ENCODE measurements around the gene FAM32A.

Gene FAM32A

DNA sequence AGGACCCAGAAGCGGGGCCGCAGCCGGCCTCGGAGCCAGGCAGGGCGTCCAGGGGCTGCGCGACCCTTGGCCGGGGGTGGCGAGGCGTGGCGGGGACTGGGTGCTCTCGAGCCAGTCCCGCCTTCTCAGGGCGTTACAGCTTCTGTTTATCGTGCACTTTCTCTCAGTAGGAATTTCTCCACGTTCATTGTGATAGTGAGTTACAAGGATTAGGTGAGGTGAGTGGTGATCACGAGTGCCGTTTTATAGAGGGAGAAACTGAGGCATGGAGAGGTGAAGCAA, 13.1 kb downstream of the FAM32A start:
- peak overlapping the region; percentile 99 for H3K4me3 ChIP-seq (ENCODE audit: low read depth, low read length)
- DNase-seq (ENCODE audit: low read depth), result no peak

GRCh38 chr19:16199275-16199932, 14.2 kb downstream of the FAM32A start:
- no peak for DNase-seq (ENCODE audit: low read depth)
- H3K4me3 ChIP-seq (ENCODE audit: low read depth, low read length), result no peak overlapping the region

- no peak for DNase-seq (ENCODE audit: low read depth)
- H3K4me3 ChIP-seq (ENCODE audit: low read depth, low read length), result no peak overlapping the region
Measured at GRCh38 chr19:16200038-16201010, 15.1 kb downstream of the FAM32A start.

GRCh38 chr19:16201011-16201391, 15.8 kb downstream of the FAM32A start:
- no peak for DNase-seq (ENCODE audit: low read depth)
- H3K4me3 ChIP-seq (ENCODE audit: low read depth, low read length), result no peak overlapping the region

- no peak overlapping the region for H3K4me3 ChIP-seq (ENCODE audit: low read depth, low read length)
- DNase-seq (ENCODE audit: low read depth), result no peak
Measured at GRCh38 chr19:16202320-16203255, 17.4 kb downstream of the FAM32A start.

GRCh38 chr19:16203256-16204004, 18.2 kb downstream of the FAM32A start:
- DNase-seq (ENCODE audit: low read depth), result no peak
- H3K4me3 ChIP-seq (ENCODE audit: low read depth, low read length), result no peak overlapping the region

DNA sequence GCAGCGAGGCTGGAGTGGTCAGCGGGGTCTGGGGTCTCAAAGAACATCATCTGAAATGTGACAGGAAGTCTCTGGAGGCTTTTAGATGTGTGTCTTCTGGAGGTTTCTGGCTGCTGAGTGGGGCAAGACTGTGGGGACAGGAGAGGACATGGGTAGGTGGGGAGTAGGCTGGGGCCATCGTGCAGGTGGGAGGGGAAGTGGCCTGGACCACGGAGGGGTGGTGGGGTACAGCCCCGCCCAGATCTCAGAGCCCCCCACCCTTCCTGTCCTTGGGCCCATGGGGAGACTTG, 18.7 kb downstream of the FAM32A start:
- no peak overlapping the region for H3K4me3 ChIP-seq (ENCODE audit: low read depth, low read length)
- no peak for DNase-seq (ENCODE audit: low read depth)

DNA sequence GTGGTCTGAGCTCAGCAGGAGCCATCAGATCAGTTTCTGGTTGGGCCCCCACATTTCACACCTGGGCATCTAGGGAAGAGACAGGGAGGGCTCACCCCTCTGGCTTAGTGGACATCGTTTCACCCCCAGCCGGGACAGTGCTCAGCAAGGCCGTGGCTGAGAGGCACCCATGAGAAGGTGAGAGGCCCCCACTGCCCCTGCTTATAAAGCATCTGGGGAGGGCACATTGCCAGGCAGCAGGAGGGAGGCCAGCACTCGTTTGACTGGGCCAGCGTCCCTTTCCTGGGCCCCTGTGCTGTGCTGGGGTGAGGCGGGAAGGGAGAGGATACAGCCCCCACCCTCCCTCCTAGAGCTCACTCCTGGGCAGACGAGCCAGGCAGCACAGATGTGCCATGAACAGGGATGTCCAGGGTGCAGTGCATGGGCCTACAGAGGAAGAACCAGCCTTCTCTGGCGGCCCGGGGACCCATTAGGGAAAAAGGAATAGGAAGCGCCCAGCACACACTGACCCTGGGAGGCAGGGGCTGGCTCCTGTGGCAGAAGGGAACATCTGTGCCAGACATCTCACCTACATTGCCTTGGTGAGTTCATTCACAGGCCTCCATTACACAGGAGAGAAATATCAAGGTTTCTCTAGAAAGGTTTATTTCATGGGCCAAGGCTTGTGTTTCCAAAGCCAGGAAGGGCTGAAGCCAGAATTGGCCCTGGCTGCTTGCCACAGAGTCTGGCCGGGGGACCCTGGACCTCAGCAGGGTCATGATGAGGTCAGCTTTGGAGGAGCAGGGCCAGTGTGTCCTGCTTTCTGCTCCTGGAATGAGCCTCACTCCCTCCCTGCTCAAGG, 20.2 kb downstream of the FAM32A start:
- DNase-seq (ENCODE audit: low read depth), result no peak
- H3K4me3 ChIP-seq (ENCODE audit: low read depth, low read length), result no peak overlapping the region

DNA sequence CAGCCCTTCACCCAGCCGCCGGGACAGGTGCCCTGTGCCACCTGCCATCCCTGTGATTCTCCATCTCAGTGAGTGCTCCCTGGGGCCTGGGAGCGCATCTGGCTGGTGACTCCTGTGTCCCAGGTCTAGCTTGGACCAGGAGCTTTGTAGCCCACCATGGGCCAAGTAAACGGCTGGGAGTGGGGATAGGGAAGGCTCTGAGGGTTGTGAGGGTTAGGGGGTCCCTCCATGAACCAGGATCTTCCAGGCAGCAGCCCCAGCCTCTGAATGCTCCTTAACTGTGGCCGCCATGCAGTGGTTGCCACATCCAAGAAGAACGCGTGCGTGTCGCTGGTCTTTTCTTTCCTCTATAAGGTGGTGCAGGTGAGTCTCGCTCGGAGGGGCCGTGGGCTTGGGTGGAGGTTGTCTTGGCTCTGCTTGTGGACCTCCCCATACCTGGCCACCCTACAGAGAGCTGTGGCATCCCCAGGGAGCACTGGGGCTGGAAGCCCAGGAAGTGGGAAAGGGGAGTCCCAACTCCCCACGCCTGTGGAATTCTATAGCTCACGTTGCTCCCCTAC, 20.9 kb downstream of the FAM32A start:
- no peak overlapping the region for H3K4me3 ChIP-seq (ENCODE audit: low read depth, low read length)
- DNase-seq (ENCODE audit: low read depth), result no peak

DNA sequence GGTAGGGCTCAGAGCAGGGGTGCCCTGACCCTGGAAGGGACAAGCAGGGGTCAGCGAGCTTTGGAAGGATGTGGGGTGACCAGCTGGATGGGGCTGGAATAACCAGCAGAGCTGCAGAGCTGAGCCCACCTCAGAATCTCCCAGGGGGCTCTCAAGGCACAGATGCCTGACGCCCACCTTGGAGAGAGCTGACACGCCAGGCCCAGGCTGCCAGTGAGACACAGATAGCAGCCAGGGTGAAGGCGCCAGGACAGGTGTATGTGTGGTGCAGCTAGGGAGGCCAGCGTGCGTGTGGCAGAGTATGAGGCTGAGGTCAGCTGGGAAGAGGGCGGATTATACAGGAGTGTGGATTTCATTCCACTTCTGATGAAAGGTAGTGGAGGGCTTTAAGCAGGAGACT, 21.4 kb downstream of the FAM32A start:
- no peak overlapping the region for H3K4me3 ChIP-seq (ENCODE audit: low read depth, low read length)
- DNase-seq (ENCODE audit: low read depth), result no peak

DNA sequence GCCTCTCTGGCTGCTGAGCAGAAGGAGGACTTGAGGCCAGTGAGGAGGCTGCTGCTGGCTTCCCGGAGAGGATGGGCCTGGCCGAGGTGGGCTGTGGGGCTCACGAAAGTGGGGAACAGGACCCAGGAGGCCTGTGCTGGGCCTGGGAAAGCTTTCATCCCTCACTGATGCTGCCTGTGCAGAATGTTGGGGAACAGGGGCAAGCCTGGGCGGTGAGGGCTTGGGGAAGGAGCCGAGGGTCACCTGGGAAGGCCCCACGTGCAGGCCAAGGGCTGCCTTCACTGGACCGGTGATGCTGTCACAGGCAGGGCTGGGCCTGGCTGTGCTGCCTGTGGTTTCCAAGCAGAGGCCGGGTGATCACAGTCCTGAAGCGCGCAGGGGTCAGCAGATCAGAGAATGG, 21.9 kb downstream of the FAM32A start:
- no peak for DNase-seq (ENCODE audit: low read depth)
- no peak overlapping the region for H3K4me3 ChIP-seq (ENCODE audit: low read depth, low read length)

- H3K4me3 ChIP-seq (ENCODE audit: low read depth, low read length), result no peak overlapping the region
- DNase-seq (ENCODE audit: low read depth), result no peak
Measured at GRCh38 chr19:16207490-16208025, 22.3 kb downstream of the FAM32A start.

DNA sequence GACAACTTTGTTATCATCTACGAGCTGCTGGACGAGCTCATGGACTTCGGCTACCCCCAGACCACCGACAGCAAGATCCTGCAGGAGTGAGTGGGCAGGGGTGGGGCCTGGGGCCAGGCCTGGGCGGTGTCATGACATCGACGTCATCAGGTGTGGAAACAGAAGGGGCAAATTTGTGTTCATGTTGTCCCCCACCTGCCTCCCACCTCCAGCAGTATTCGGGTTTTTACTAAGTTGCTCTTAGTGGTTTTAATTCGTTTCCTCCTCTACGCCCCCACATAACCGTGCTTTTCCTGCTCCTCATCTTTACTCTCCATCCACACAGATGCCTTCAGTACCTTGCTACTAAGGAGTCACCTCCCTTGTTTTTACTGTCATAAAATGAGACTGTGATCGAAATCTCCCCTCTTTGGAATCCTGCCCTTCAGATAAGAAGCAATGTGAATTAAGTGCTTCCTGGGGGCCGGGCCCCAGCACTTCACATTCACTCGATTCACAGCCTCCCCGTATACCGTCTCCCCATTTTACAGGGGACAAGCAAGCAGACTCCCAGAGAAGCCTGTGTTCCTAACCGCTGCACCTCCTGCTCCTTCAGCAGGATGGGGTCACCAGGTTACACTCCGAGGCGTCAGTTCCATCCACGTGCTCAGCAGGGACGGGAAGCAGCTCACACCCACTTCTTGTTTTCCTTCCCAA, 23.0 kb downstream of the FAM32A start:
- no peak overlapping the region for H3K4me3 ChIP-seq (ENCODE audit: low read depth, low read length)
- no peak for DNase-seq (ENCODE audit: low read depth)

DNA sequence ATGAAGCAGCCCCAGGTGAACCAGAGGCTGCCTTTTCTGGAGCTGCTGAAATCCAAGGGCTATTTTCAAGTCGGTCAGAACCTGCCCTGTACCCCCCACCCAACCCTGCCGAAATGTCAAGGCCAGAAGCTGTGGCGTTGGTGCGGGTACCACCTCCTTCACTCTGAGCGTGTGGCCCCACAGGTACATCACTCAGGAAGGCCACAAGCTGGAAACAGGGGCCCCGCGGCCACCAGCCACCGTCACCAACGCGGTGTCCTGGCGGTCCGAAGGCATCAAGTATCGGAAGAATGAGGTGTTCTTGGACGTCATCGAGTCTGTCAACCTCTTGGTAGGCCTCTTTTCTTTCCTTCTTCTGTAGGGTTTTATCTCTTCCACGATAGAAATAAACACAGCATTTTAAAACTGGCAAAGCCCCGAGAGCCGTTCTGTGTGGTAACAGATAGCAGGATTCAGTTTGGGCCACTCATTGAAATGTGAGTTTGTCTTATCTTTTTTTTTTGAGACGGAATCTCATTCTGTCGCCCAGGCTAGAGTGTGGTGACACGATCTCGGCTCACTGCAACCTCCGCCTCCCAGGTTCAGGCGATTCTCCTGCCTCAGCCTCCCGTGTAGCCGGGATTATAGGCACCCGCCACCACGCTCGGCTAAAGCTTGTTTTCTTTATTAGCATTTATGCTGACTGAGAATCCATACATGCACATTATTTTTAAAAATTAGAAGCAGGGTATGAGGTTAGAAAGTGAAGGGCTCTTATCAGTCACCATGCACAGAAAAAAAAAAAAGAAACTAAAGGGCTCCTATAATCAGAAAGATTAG, 23.8 kb downstream of the FAM32A start:
- H3K4me3 ChIP-seq (ENCODE audit: low read depth, low read length), result no peak overlapping the region
- no peak for DNase-seq (ENCODE audit: low read depth)

DNA sequence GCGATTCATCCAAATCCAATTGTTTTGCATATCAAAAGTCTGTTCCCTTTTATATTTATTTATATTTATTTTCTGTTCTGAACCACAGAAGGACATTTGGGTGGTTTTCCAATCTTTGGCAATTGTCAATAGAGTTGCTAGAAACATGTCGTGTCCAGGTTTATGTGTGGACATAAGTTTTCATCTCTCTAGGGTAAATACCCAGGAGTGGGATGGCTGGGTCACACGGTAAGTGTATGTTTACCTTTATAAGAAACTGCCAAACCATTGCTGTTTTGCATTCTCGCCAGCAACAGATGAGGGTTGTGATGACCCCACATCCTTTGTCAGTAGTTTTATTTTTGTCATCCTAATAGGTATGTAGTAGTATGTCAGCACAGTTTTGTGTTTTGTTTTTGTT, 25.0 kb downstream of the FAM32A start:
- H3K4me3 ChIP-seq (ENCODE audit: low read depth, low read length), result no peak overlapping the region
- no peak for DNase-seq (ENCODE audit: low read depth)

DNA sequence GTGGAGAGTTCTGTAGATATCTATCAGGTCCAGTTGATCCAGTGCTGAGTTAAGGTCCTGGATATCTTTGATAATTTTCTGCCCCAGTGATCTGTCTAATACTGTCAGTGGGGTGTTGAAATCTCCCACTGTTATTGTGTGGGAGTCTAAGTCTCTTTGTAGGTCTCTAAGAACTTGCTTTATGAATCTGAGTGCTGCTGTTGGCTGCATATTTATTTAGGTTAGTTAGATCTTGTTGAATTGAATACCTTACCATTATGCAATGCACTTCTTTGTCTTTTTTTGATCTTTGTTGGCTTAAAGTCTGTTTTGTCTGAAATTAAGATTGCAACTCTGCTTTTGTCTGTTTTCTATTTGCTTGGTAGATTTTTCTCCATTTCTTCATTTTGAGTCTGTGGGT, 27.9 kb downstream of the FAM32A start:
- DNase-seq (ENCODE audit: low read depth), result no peak
- H3K4me3 ChIP-seq (ENCODE audit: low read depth, low read length), result no peak overlapping the region
